ENCODE measurements around the gene ATRAID. TPM values are rescaled to one million over a fixed set of nuclear protein-coding genes. Genes with fewer than 3 reads are reported as not detected.

The ATRAID gene
- total and polyA plus RNA-seq, 2 of the 8 experiments (the other 6 are each of a cell fraction or from before 2014, with no cell fraction given): 109 to 280 TPM

- Histone ChIP-seq H3K9me3 (ENCODE audit: insufficient read depth in 2 of 2, low read depth in 1 of 2, low read length in 1 of 2) (no peaks in the 10 kb centered on the region), H4K91ac (replicated peaks; ENCODE audit: insufficient read length, low read length) (peak overlapping the region; percentile 41), H2AFZ (ENCODE audit: low read length) (peak overlapping the region; percentile 91), H2BK5ac (ENCODE audit: low read depth, low read length) (peak overlapping the region; percentile 87; the same call in 1 of the 2 replicates), H2BK15ac (ENCODE audit: low read length) (peak overlapping the region; percentile 10; the same call in 1 of the 2 replicates), H3K4me3 (ENCODE audit: extremely low read depth in 1 of 4, insufficient read depth in 2 of 4, low read depth in 3 of 4, low read length in 4 of 4) (peak overlapping the region in 2 of 4 experiments; percentile 30 to 52; a peak in 4 of 8 replicates), H3K79me1 (ENCODE audit: low read depth, low read length) (no peaks in the 10 kb centered on the region), H2AK5ac (ENCODE audit: low read depth, low read length) (no peak overlapping the region), H4K20me1 (replicated peaks in 1 of 2; ENCODE audit: control insufficient read depth in 1 of 2, insufficient read depth in 2 of 2, low read length in 2 of 2) (no peaks in the 10 kb centered on the region), H3K79me2 (ENCODE audit: control insufficient read depth in 1 of 2, insufficient read depth in 2 of 2, low read length in 2 of 2) (no peaks in the 10 kb centered on the region), H4K5ac (ENCODE audit: insufficient read length, low read depth, low read length) (no peak overlapping the region), H3K4me2 (ENCODE audit: insufficient read depth in 1 of 2, low read depth in 2 of 2, low read length in 2 of 2) (peak overlapping the region; percentile 8 to 78), H3K14ac (ENCODE audit: insufficient read length) (no peak overlapping the region), H3K4me1 (replicated peaks in 1 of 4; ENCODE audit: control insufficient read depth in 3 of 4, insufficient read depth in 4 of 4, low read length in 3 of 4) (peaks cover 2 to 11% (median 6%) of the 10 kb centered on the region in 4 experiments), H3K23me2 (ENCODE audit: low read depth, low read length) (no peaks in the 10 kb centered on the region; the same call in 1 of the 2 replicates), H2BK12ac (ENCODE audit: low read depth, low read length) (peak overlapping the region; percentile 94; the same call in 1 of the 2 replicates), H3K9ac (replicated peaks in 1 of 4; ENCODE audit: extremely low read depth in 1 of 4, low read depth in 3 of 4, low read length in 3 of 4) (no peak overlapping the region; a peak in 1 of 7 replicates), H3K23ac (ENCODE audit: insufficient read length) (no peak overlapping the region), H3K56ac (replicated peaks; ENCODE audit: insufficient read length, low read depth, low read length) (no peak overlapping the region), H3K27me3 (replicated peaks in 1 of 4; ENCODE audit: control insufficient read depth in 3 of 4, extremely low read depth in 1 of 4, insufficient read depth in 3 of 4, low read length in 3 of 4) (peaks cover 0 to 6% (median 2%) of the 10 kb centered on the region in 4 experiments; a peak in 5 of 7 replicates), H2BK120ac (replicated peaks; ENCODE audit: low read depth, low read length) (no peak overlapping the region), H3K27ac (ENCODE audit: low read depth, low read length) (no peak overlapping the region), H4K8ac (ENCODE audit: extremely low read depth, insufficient read depth, low read length) (peak overlapping the region; percentile 88), H2BK20ac (ENCODE audit: low read length) (no peak overlapping the region), H3K4ac (replicated peaks; ENCODE audit: insufficient read length, low read depth, low read length) (no peak overlapping the region), H3K18ac (ENCODE audit: extremely low read depth, low read length) (peak overlapping the region; percentile 83), H3K36me3 (ENCODE audit: control insufficient read depth in 2 of 4, insufficient read depth in 4 of 4, low read length in 3 of 4) (no peaks in the 10 kb centered on the region)
- FAIRE-seq (no peak), DNase-seq (ENCODE audit: low read depth in 1 of 2, low spot score in 2 of 2) (peak; percentile 57 to 93)
- ChIA-PET POLR2A (ENCODE audit: partially characterized antibody) (interaction anchor here (0.6 to 32.6 kb wide), 16 partner anchors 8 to 200 kb away, joined by 3 to 835 read pairs (median 12); partner anchors contain the start of genes ATRAID, CAD, DNAJC5G and MPV17), CTCF (ENCODE audit: partially characterized antibody) (interaction anchor here (0.6 to 8.3 kb wide), 31 partner anchors 9 to 1878 kb away, joined by 3 to 180 read pairs (median 5); partner anchors contain the start of genes DNAJC5G, TRIM54 and UCN)
- WGBS, 2 experiments (ENCODE audit: extremely low coverage in 1 of 2, insufficient coverage in 1 of 2, insufficient read length in 1 of 2, insufficient replicate concordance in 2 of 2, low coverage in 1 of 2, low lambda C conversion rate in 2 of 2, missing lambda C conversion rate in 1 of 2): 13% methylated on average over 18 of the region's 22 CpGs; no CpG with 5 or more reads in 1 of the 2 experiments
- peak; percentile 86 for TF ChIP-seq MAX (IDR thresholded peaks at IDR 0.05)
- TF ChIP-seq EGR1 (IDR thresholded peaks at IDR 0.05; ENCODE audit: borderline replicate concordance, low read depth, low read length): no peak
- TF ChIP-seq SIN3A (conservative IDR thresholded peaks at IDR 0.05 in 1 of 2, IDR thresholded peaks at IDR 0.05 in 1 of 2; ENCODE audit: low read depth in 1 of 2, low read length in 2 of 2): 0 out of 4 replicates have a peak, but pooled peaks of 1 of the 2 experiments have one; percentile 40
- peak; percentile 13; the same call in 1 of the 2 replicates for TF ChIP-seq YY1 (IDR thresholded peaks at IDR 0.05; ENCODE audit: low read depth, low read length)
- TF ChIP-seq RAD21 (IDR thresholded peaks at IDR 0.05 in 1 of 2, conservative IDR thresholded peaks at IDR 0.05 in 1 of 2; ENCODE audit: low read depth in 2 of 2, low read length in 2 of 2): peak; percentile 95 to 96
- TF ChIP-seq BRCA1 (IDR thresholded peaks at IDR 0.05; ENCODE audit: low read depth, low read length): no peak
- TF ChIP-seq KDM4A (IDR thresholded peaks at IDR 0.05; ENCODE audit: low read depth, low read length, severe bottlenecking): peak; percentile 51
- no peak for TF ChIP-seq NANOG (IDR thresholded peaks at IDR 0.05; ENCODE audit: insufficient read depth, low read depth, low read length, poor library complexity, severe bottlenecking)
- TF ChIP-seq E2F6 (IDR thresholded peaks at IDR 0.05): peak; percentile 89
Observed at GRCh38 chr2:27249891-27250651, 38.2 kb downstream of the ATRAID start.

Data from H1 (cell line).